GM18870 (cell line): ENCODE data around the gene RPL38.

Experiments used
- ATAC-seq: cut with Tn5 transposase; IDR thresholded peaks from one replicate; pipeline ENCODE4 v1.9.1; 2021; ENCODE audit warnings: moderate library complexity; ENCODE audit not compliant: unreplicated experiment

Gene RPL38

GRCh38 chr17:74224959-74225725 lies 21.7 kb downstream of the RPL38 start:
- no peak for ATAC-seq

- ATAC-seq = no peak
Observed at GRCh38 chr17:74226252-74226651, 22.8 kb downstream of the RPL38 start.

GRCh38 chr17:74227271-74228080 lies 24.0 kb downstream of the RPL38 start:
- ATAC-seq = no peak

GRCh38 chr17:74228306-74228978 lies 25.0 kb downstream of the RPL38 start:
- ATAC-seq = no peak

- no peak for ATAC-seq
Observed at GRCh38 chr17:74230896-74231295, 27.4 kb downstream of the RPL38 start.

GRCh38 chr17:74231928-74232907 lies 28.7 kb downstream of the RPL38 start:
- ATAC-seq = no peak

GRCh38 chr17:74233937-74234336 lies 30.5 kb downstream of the RPL38 start:
- no peak for ATAC-seq

GRCh38 chr17:74234486-74234885 lies 31.0 kb downstream of the RPL38 start:
- no peak for ATAC-seq

GRCh38 chr17:74235040-74235581 lies 31.6 kb downstream of the RPL38 start:
- ATAC-seq = no peak

GRCh38 chr17:74235911-74236371 lies 32.5 kb downstream of the RPL38 start:
- no peak for ATAC-seq

GRCh38 chr17:74237321-74237720 lies 33.8 kb downstream of the RPL38 start:
- ATAC-seq = no peak

GRCh38 chr17:74239172-74239571 lies 35.7 kb downstream of the RPL38 start:
- ATAC-seq = no peak

GRCh38 chr17:74240618-74241205 lies 37.2 kb downstream of the RPL38 start:
- ATAC-seq = no peak

GRCh38 chr17:74241431-74241830 lies 38.0 kb downstream of the RPL38 start:
- ATAC-seq = no peak

GRCh38 chr17:74241847-74242246 lies 38.4 kb downstream of the RPL38 start:
- ATAC-seq = no peak

- ATAC-seq = no peak
Observed at GRCh38 chr17:74243013-74243755, 39.7 kb downstream of the RPL38 start.

- ATAC-seq = no peak
Observed at GRCh38 chr17:74244128-74244527, 40.6 kb downstream of the RPL38 start.

GRCh38 chr17:74244548-74244947 lies 41.1 kb downstream of the RPL38 start:
- no peak for ATAC-seq
